ENCODE measurements around the gene RPL22.

Gene RPL22

GRCh38 chr1:6245086-6245868, 45.9 kb upstream of the RPL22 start:
- peak; percentile 69 for DNase-seq (ENCODE audit: low read depth)
- H3K4me3 ChIP-seq (ENCODE audit: control insufficient read depth, low read depth, low read length) = no peak overlapping the region
- TF ChIP-seq CTCF (conservative IDR thresholded peaks at IDR 0.05; ENCODE audit: control insufficient read depth, insufficient read depth, low read depth, low read length) = peak; percentile 54

- TF ChIP-seq CTCF (conservative IDR thresholded peaks at IDR 0.05; ENCODE audit: control insufficient read depth, insufficient read depth, low read depth, low read length) = no peak
- DNase-seq (ENCODE audit: low read depth) = no peak
- no peak overlapping the region for H3K4me3 ChIP-seq (ENCODE audit: control insufficient read depth, low read depth, low read length)
Measured at GRCh38 chr1:6244401-6245049, 45.1 kb upstream of the RPL22 start.

GRCh38 chr1:6243993-6244392, 44.6 kb upstream of the RPL22 start, which contains the start of gene HES3:
TSS of gene HES3 (plus strand) at chr1:6244179. CDS start at chr1:6244366, 187 bp downstream.
- H3K4me3 ChIP-seq (ENCODE audit: control insufficient read depth, low read depth, low read length) = no peak within 1 kb of the TSS
- TF ChIP-seq CTCF (conservative IDR thresholded peaks at IDR 0.05; ENCODE audit: control insufficient read depth, insufficient read depth, low read depth, low read length) = no peak
- DNase-seq (ENCODE audit: low read depth) = no peak

GRCh38 chr1:6243053-6243834, 43.8 kb upstream of the RPL22 start:
- H3K4me3 ChIP-seq (ENCODE audit: control insufficient read depth, low read depth, low read length) = no peak overlapping the region
- no peak for TF ChIP-seq CTCF (conservative IDR thresholded peaks at IDR 0.05; ENCODE audit: control insufficient read depth, insufficient read depth, low read depth, low read length)
- no peak for DNase-seq (ENCODE audit: low read depth)

GRCh38 chr1:6241887-6242740, 42.7 kb upstream of the RPL22 start:
- TF ChIP-seq CTCF (conservative IDR thresholded peaks at IDR 0.05; ENCODE audit: control insufficient read depth, insufficient read depth, low read depth, low read length) = no peak
- DNase-seq (ENCODE audit: low read depth) = no peak
- H3K4me3 ChIP-seq (ENCODE audit: control insufficient read depth, low read depth, low read length) = no peak overlapping the region
